Measurements from ENCODE around the gene GDF2.

The GDF2 gene

GRCh38 chr10:47356708-47357107, 34.5 kb downstream of the GDF2 start:
- no peak for DNase-seq

GRCh38 chr10:47357131-47357582, 34.9 kb downstream of the GDF2 start:
- no peak for DNase-seq

- DNase-seq = no peak
Measured at GRCh38 chr10:47357911-47358310, 35.7 kb downstream of the GDF2 start.

- no peak for DNase-seq
Measured at GRCh38 chr10:47358457-47358856, 36.2 kb downstream of the GDF2 start.

GRCh38 chr10:47359101-47359500, 36.8 kb downstream of the GDF2 start:
- no peak for DNase-seq

GRCh38 chr10:47359626-47360418, 37.6 kb downstream of the GDF2 start:
- no peak for DNase-seq

- DNase-seq = no peak
Measured at GRCh38 chr10:47360419-47361040, 38.3 kb downstream of the GDF2 start.

GRCh38 chr10:47361293-47361692, 39.0 kb downstream of the GDF2 start:
- no peak for DNase-seq

- DNase-seq = no peak
Measured at GRCh38 chr10:47362199-47362598, 39.9 kb downstream of the GDF2 start.

- DNase-seq = no peak
Measured at GRCh38 chr10:47363781-47364180, 41.5 kb downstream of the GDF2 start.

- no peak for DNase-seq
Measured at GRCh38 chr10:47364366-47364765, 42.1 kb downstream of the GDF2 start.

- DNase-seq = no peak
Measured at GRCh38 chr10:47364911-47365310, 42.7 kb downstream of the GDF2 start.

GRCh38 chr10:47365431-47366180, 43.4 kb downstream of the GDF2 start:
- no peak for DNase-seq

GRCh38 chr10:47366181-47366631, 44.0 kb downstream of the GDF2 start:
- no peak for DNase-seq

- no peak for DNase-seq
Measured at GRCh38 chr10:47366731-47367460, 44.6 kb downstream of the GDF2 start.

- DNase-seq = no peak
Measured at GRCh38 chr10:47367646-47368045, 45.4 kb downstream of the GDF2 start.

- DNase-seq = no peak
Measured at GRCh38 chr10:47368431-47369180, 46.4 kb downstream of the GDF2 start.

- DNase-seq = no peak
Measured at GRCh38 chr10:47369251-47369894, 47.1 kb downstream of the GDF2 start.

- DNase-seq = no peak
Measured at GRCh38 chr10:47370015-47370767, 47.9 kb downstream of the GDF2 start.

GRCh38 chr10:47370878-47371277, 48.6 kb downstream of the GDF2 start:
- no peak for DNase-seq

All from CD4-positive, alpha-beta T cell treated with Interleukin-6 for 4 hours (primary cell).